Transverse colon (tissue), 4 donors: ENCODE data around the gene RNU5B-1. TPM values are rescaled to one million over a fixed set of nuclear protein-coding genes. Genes with fewer than 3 reads are reported as not detected.

Experiments used
- DNase-seq: peaks from one replicate; pipeline ENCODE4 v3.0.0-alpha.2; 2019
- H3K27ac ChIP-seq, 4 donors: fragments of 200-600 bp; sonication (generic); 2 replicates each; pipeline ENCODE4 v1.5.1; 2016 to 2018; ENCODE audit warnings: inconsistent platforms in 4 of 4
- H3K27me3 ChIP-seq: fragments of 200-600 bp; sonication (generic); 2 replicates; pipeline ENCODE4 v1.5.1; 2017; ENCODE audit warnings: inconsistent platforms
- H3K36me3 ChIP-seq, 4 donors: fragments of 200-600 bp; sonication (generic); 2 replicates each; pipeline ENCODE4 v1.5.1; 2017 to 2019; ENCODE audit warnings: inconsistent platforms in 4 of 4
- H3K4me1 ChIP-seq, 4 donors: fragments of 200-600 bp; sonication (generic); 2 replicates each; pipeline ENCODE4 v1.5.1; 2017 to 2020; ENCODE audit warnings: inconsistent platforms in 4 of 4
- H3K4me3 ChIP-seq, 4 donors: fragments of 200-600 bp; sonication (generic); 1 replicate in 1 of 4; 2 replicates in 3 of 4; pipeline versions ENCODE4 v1.5.1 to v1.6.1; 2017 to 2019; ENCODE audit warnings: inconsistent platforms in 4 of 4
- H3K9me3 ChIP-seq, 2 donors: fragments of 200-600 bp; sonication (generic); 2 replicates each; pipeline ENCODE4 v1.5.1; 2017 to 2019; ENCODE audit warnings: inconsistent platforms in 2 of 2
- EP300 ChIP-seq: sonication (generic); formaldehyde crosslinking; IDR thresholded peaks from one replicate; pipeline ENCODE4 v1.6.1; 2017; ENCODE audit warnings: antibody characterized with exemption, low read depth
- POLR2A ChIP-seq: fragments of 450-650 bp; IDR thresholded peaks from one replicate; pipeline ENCODE4 v1.6.1; 2016; ENCODE audit warnings: antibody characterized with exemption, mild to moderate bottlenecking, moderate library complexity
- POLR2AphosphoS5 ChIP-seq, 3 donors: sonication (generic); formaldehyde crosslinking; IDR thresholded peaks; one replicate each; pipeline ENCODE4 v1.6.1; 2016; ENCODE audit warnings: antibody characterized with exemption in 3 of 3
- WGBS, 2 donors: methylation state at CpG; one replicate each; pipeline ENCODE4 v1.1.5; 2018; ENCODE audit warnings: low coverage in 1 of 2; 5-methylcytosine and 5-hydroxymethylcytosine counted together
- in situ Hi-C, 4 donors: fragments of 200-750 bp; cut with MboI; loops; one replicate each; pipeline versions ENCODE4 v1.15.0 to v1.15.1; 2017; ENCODE audit warnings: low sequenced_read_pairs in 3 of 4, low pct_ligation_motif_present in 1 of 4, low pct_unique_long_range_greater_than_20kb in 1 of 4
- intact Hi-C: fragments of 100-400 bp; cut with DNase I; formaldehyde crosslinking; loops from one replicate; pipeline ENCODE4 v1.15.1; 2023; ENCODE audit warnings: low total_unique reads
- total RNA-seq, 4 donors: library from RNA; depleted of rRNA; stranded (reverse); fragments of >200 nt; gene quantifications; one replicate each; pipeline ENCODE4 v1.1.0, GENCODE V29; 2016
- TF ChIP-seq, protein P1 (sequence below), 5 experiments: fragments of 200-600 bp in 3 of 5; fragments of 450-650 bp in 2 of 5; sonication (generic) in 3 of 5; IDR thresholded peaks; 1 replicate in 2 of 5; 2 replicates in 3 of 5; pipeline ENCODE4 v1.5.1; 2016 to 2017; ENCODE audit warnings: antibody characterized with exemption in 5 of 5, inconsistent platforms in 3 of 5, mild to moderate bottlenecking in 2 of 5, moderate library complexity in 1 of 5

RNU5B-1 gene
- total RNA-seq: not detected

DNA sequence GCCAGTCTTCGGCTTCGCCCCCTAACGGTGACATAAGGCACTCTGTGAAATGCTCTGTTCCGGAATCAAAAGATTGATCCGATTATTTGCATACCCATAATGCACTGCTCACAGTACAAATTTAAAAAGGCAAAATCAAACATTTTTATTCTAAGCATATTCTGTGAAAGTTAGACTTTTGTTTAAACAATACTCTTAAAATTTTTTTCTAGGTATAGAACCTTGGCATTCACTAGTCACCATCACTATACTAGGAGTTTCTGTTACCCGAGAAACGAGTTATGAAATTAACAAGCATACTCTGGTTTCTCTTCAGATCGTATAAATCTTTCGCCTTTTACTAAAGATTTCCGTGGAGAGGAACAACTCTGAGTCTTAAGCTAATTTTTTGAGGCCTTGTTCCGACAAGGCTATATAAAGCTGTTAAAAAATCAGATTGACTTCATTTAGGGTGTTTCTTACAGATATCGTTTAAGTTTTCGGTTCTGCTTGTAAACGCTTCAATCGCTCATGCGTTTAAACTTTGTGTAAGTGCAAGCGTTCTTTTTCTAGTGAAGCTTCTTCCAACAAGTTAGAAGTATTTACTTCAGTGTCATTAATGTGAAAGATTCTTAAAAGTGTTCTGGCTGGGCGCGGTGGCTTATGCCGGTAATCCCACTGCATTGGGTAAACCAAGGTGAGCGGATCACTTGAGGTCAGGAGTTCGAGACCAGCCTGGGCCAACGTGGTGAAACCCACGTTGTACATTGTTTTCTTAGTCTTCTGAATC lies at the start of gene RNU5B-1:
Gene RNU5B-1, plus strand, starts transcription at position 297 of the 769 bp plus-strand sequence.
- H3K27me3 ChIP-seq: no peaks in the 10 kb centered on the region
- no peaks in the 10 kb centered on the region for H3K9me3 ChIP-seq
- peak; percentile 95 to 100 (median 100) for TF ChIP-seq POLR2AphosphoS5 (IDR thresholded peaks at IDR 0.05)
- TF ChIP-seq POLR2A: peak; percentile 99
- TF ChIP-seq EP300: no peak
- TF ChIP-seq, protein P1, sequence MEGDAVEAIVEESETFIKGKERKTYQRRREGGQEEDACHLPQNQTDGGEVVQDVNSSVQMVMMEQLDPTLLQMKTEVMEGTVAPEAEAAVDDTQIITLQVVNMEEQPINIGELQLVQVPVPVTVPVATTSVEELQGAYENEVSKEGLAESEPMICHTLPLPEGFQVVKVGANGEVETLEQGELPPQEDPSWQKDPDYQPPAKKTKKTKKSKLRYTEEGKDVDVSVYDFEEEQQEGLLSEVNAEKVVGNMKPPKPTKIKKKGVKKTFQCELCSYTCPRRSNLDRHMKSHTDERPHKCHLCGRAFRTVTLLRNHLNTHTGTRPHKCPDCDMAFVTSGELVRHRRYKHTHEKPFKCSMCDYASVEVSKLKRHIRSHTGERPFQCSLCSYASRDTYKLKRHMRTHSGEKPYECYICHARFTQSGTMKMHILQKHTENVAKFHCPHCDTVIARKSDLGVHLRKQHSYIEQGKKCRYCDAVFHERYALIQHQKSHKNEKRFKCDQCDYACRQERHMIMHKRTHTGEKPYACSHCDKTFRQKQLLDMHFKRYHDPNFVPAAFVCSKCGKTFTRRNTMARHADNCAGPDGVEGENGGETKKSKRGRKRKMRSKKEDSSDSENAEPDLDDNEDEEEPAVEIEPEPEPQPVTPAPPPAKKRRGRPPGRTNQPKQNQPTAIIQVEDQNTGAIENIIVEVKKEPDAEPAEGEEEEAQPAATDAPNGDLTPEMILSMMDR (IDR thresholded peaks at IDR 0.05): peak; percentile 86 to 97 (median 90)
- peaks cover 0 to 15% (median 4%) of the 10 kb centered on the region in 4 donors for H3K4me1 ChIP-seq
- WGBS, 2 donors: 0 to 1% methylated on average over 22 to 24 of the region's 24 CpGs
- intact Hi-C loops (no loop called here), in situ Hi-C loops (no loop called here)
- H3K4me3 ChIP-seq: peak within 1 kb of the TSS; percentile 13 to 62 (median 35)
- DNase-seq: peak; percentile 81
- H3K36me3 ChIP-seq: no peaks in the 10 kb centered on the region
- peak within 1 kb of the TSS; percentile 85 to 90 (median 88) for H3K27ac ChIP-seq

DNA sequence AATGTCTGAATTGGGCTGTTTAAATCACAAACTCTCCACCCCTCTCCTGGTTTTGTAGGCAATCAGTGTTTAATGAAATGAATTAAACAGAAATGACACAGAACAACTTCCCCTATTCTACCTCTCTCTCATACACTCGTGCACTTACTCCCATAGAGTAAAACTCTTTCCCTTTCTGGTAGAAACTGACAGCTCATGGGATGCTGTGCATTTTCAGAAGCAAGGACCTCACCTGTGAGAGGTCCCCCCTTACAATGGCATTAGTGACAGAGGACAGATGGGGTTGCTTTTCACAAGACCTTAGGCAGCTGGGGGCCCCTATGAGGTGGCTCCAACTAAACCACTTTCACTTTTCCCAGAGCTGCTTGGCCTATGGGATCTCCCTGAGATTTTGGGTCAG lies 49.7 kb upstream of the RNU5B-1 start:
- in situ Hi-C loops (no loop called here), intact Hi-C loops (no loop called here)
- peaks cover 13 to 35% (median 20%) of the 10 kb centered on the region in 4 donors for H3K4me1 ChIP-seq
- 52 to 71% methylated on average over 1 of the region's 1 CpG for whole genome bisulfite sequencing, 2 donors
- no peak overlapping the region for H3K4me3 ChIP-seq
- no peaks in the 10 kb centered on the region for H3K36me3 ChIP-seq
- no peaks in the 10 kb centered on the region for H3K9me3 ChIP-seq
- H3K27ac ChIP-seq: peak overlapping the region in 3 of 4 donors; percentile 33 to 48 (median 39)
- H3K27me3 ChIP-seq: no peaks in the 10 kb centered on the region
- no peak for DNase-seq
- TF ChIP-seq, protein P1 (IDR thresholded peaks at IDR 0.05): no peak
- TF ChIP-seq POLR2A (no peak), EP300 (no peak), POLR2AphosphoS5 (IDR thresholded peaks at IDR 0.05) (no peak)

DNA sequence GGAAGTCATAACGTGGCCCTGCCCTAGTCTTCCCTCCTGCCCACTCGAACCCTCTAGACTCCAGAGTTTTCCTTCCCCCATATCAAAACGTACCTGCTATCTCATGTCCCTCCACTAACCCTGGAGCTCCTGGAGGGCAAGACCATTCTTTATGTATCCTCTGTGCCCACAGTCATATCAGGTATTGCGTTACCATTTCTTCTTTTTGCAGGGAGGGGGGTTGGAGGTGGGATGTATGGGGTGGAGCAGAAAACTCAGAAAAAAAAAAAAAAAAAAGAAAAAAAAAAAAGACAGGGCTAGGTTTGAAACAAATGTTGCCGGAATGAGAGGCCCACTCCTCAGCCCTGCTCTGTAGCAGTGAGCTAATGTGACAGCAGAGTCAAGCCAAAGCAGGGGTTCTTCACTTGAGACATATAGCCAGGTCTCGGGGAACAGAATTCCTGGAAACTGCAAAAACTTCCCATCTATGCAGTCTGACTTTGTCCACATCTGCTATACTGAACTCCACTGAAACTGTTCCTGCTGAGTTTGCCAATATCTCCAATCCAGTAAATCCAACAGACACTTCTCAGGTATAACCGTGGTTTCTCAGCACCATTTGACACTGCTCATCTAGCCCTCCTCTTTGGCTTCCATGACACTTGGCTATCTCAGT lies 48.9 kb upstream of the RNU5B-1 start:
- intact Hi-C loops: no loop called here
- no peaks in the 10 kb centered on the region for H3K9me3 ChIP-seq
- in situ Hi-C loops: no loop called here
- H3K4me3 ChIP-seq: no peak overlapping the region
- H3K27me3 ChIP-seq: no peaks in the 10 kb centered on the region
- peak overlapping the region in 2 of 4 donors; percentile 33 to 48 for H3K27ac ChIP-seq
- 94% methylated on average over 7 of the region's 7 CpGs for WGBS, 2 donors
- no peak for DNase-seq
- no peaks in the 10 kb centered on the region for H3K36me3 ChIP-seq
- peaks cover 13 to 40% (median 24%) of the 10 kb centered on the region in 4 donors for H3K4me1 ChIP-seq
- TF ChIP-seq, protein P1 (IDR thresholded peaks at IDR 0.05): no peak
- TF ChIP-seq EP300 (no peak), POLR2AphosphoS5 (IDR thresholded peaks at IDR 0.05) (no peak), POLR2A (no peak)

DNA sequence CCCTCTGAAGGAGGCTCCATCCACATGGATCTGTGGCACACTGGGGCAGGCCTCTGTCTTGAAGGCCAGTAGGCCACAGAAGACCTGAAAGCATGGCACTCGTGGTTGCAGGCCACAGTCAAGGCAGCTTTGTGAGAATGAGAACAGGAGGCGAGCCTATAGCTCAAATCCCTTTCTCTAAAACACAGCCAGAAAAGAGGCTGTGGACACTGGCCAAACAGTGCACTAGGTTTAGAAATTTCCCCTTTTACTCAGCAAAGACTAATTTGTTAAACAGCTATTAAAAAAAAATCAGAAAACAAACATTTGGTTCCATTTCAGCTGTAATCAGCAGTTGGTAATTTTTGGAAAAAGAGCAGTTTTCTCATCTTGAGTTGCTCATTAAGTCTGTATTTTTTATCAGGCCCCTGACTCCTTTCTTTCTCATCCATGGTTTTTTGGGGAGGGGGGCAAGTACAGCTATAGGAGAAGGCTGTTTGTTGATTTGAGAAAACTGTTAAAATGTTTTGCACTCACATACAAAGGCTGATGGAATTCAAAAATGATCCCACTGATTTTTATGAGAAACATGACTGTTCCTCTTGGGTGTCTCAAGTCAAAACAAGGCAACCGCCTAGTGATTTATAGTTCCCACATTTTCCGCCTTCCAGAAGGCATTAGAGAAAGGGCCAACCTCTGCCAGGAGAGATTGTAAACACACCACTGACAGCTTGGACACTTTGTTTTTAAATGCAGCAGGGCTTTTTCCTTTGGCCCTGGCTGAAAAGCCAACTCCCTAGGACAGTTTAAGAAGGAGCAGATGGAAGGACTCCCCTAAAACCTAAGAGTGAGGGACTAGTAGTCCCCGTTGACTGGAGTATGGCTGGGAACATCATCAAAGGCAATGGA lies 45.9 kb upstream of the RNU5B-1 start:
- no peak for DNase-seq
- in situ Hi-C loops: no loop called here
- Histone ChIP-seq H3K9me3 (no peaks in the 10 kb centered on the region), H3K27ac (peak overlapping the region; percentile 74 to 86 (median 82)), H3K27me3 (no peaks in the 10 kb centered on the region), H3K4me1 (peaks cover 13 to 40% (median 24%) of the 10 kb centered on the region in 4 donors), H3K4me3 (no peak overlapping the region), H3K36me3 (no peaks in the 10 kb centered on the region)
- intact Hi-C loops: no loop called here
- no peak for TF ChIP-seq POLR2A
- TF ChIP-seq, protein P1 (IDR thresholded peaks at IDR 0.05): no peak
- TF ChIP-seq POLR2AphosphoS5 (IDR thresholded peaks at IDR 0.05): peak; percentile 62 to 76 (median 70)
- WGBS, 2 donors: 58 to 64% methylated on average over 3 to 5 of the region's 5 CpGs
